Effector memory CD4-positive, alpha-beta T cell (primary cell): ENCODE results near the gene TCL1A.
"Not testable (repeated sequence)": the region's sequence is repeated elsewhere in the genome, so short reads cannot be mapped to it uniquely, and the experiment has no call there.

Experiments
- DNase-seq, 3 donors: peaks; one replicate each; pipeline ENCODE4 v3.0.0-alpha.2; 2020
- H3K27ac ChIP-seq: 2 replicates; pipeline ENCODE4 v1.7.0; 2013; ENCODE audit warnings: mild to moderate bottlenecking, low read length, moderate library complexity; ENCODE audit not compliant: insufficient read depth, poor library complexity, severe bottlenecking
- H3K27me3 ChIP-seq: replicated peaks from 2 replicates; pipeline ENCODE4 v1.7.0; 2013; ENCODE audit warnings: mild to moderate bottlenecking, low read length; ENCODE audit not compliant: insufficient read depth, control insufficient read depth, poor library complexity, severe bottlenecking
- H3K36me3 ChIP-seq: 2 replicates; pipeline ENCODE4 v1.7.0; 2013; ENCODE audit warnings: mild to moderate bottlenecking, low read length, moderate library complexity; ENCODE audit not compliant: control insufficient read depth, insufficient read depth
- H3K4me1 ChIP-seq: 2 replicates; pipeline ENCODE4 v1.7.0; 2013; ENCODE audit warnings: low read length, mild to moderate bottlenecking; ENCODE audit not compliant: control insufficient read depth, insufficient read depth, poor library complexity, severe bottlenecking
- H3K4me3 ChIP-seq: 2 replicates; pipeline ENCODE4 v1.7.0; 2013; ENCODE audit warnings: low read length, low read depth, mild to moderate bottlenecking; ENCODE audit not compliant: insufficient read depth, poor library complexity, severe bottlenecking
- H3K9me3 ChIP-seq: 2 replicates; pipeline ENCODE4 v1.7.0; 2013; ENCODE audit warnings: mild to moderate bottlenecking, low read length, moderate library complexity; ENCODE audit not compliant: control insufficient read depth

The TCL1A gene

GRCh38 chr14:95739356-95739755 lies 25.4 kb upstream of the TCL1A start:
- H3K36me3 ChIP-seq = no peaks in the 10 kb centered on the region
- H3K27me3 ChIP-seq = no peaks in the 10 kb centered on the region
- H3K27ac ChIP-seq = no peak overlapping the region
- no peak overlapping the region for H3K4me3 ChIP-seq
- DNase-seq = no peak
- H3K4me1 ChIP-seq = no peaks in the 10 kb centered on the region
- no peaks in the 10 kb centered on the region for H3K9me3 ChIP-seq

- Histone ChIP-seq H3K9me3 (no peaks in the 10 kb centered on the region), H3K36me3 (no peaks in the 10 kb centered on the region), H3K4me1 (no peaks in the 10 kb centered on the region), H3K27me3 (no peaks in the 10 kb centered on the region), H3K4me3 (no peak overlapping the region), H3K27ac (no peak overlapping the region)
- DNase-seq = no peak
Observed at GRCh38 chr14:95733212-95733611, 19.3 kb upstream of the TCL1A start.

GRCh38 chr14:95730126-95730525 lies 16.2 kb upstream of the TCL1A start:
- no peak for DNase-seq
- H3K27me3 ChIP-seq = no peaks in the 10 kb centered on the region
- H3K9me3 ChIP-seq = no peaks in the 10 kb centered on the region
- no peak overlapping the region for H3K4me3 ChIP-seq
- no peaks in the 10 kb centered on the region for H3K36me3 ChIP-seq
- no peaks in the 10 kb centered on the region for H3K4me1 ChIP-seq
- H3K27ac ChIP-seq = no peak overlapping the region

- not testable (repeated sequence) for H3K27me3 ChIP-seq, H3K4me1 ChIP-seq, H3K4me3 ChIP-seq, H3K36me3 ChIP-seq, DNase-seq, H3K27ac ChIP-seq, H3K9me3 ChIP-seq
Observed at GRCh38 chr14:95729402-95730028, 15.6 kb upstream of the TCL1A start.

GRCh38 chr14:95727056-95727700 lies 13.3 kb upstream of the TCL1A start:
- H3K9me3 ChIP-seq = peaks cover 4% of the 10 kb centered on the region
- H3K27ac ChIP-seq = no peak overlapping the region
- no peaks in the 10 kb centered on the region for H3K27me3 ChIP-seq
- no peaks in the 10 kb centered on the region for H3K36me3 ChIP-seq
- no peaks in the 10 kb centered on the region for H3K4me1 ChIP-seq
- DNase-seq = no peak
- H3K4me3 ChIP-seq = no peak overlapping the region

- Histone ChIP-seq H3K4me1 (no peaks in the 10 kb centered on the region), H3K36me3 (no peaks in the 10 kb centered on the region), H3K4me3 (no peak overlapping the region), H3K9me3 (peaks cover 4% of the 10 kb centered on the region), H3K27ac (no peak overlapping the region), H3K27me3 (no peaks in the 10 kb centered on the region)
- no peak for DNase-seq
Observed at GRCh38 chr14:95725685-95726336, 11.9 kb upstream of the TCL1A start.

- no peaks in the 10 kb centered on the region for H3K4me1 ChIP-seq
- DNase-seq = no peak
- H3K27me3 ChIP-seq = no peaks in the 10 kb centered on the region
- no peak overlapping the region for H3K27ac ChIP-seq
- H3K9me3 ChIP-seq = peaks cover 4% of the 10 kb centered on the region
- no peaks in the 10 kb centered on the region for H3K36me3 ChIP-seq
- H3K4me3 ChIP-seq = no peak overlapping the region
Observed at GRCh38 chr14:95722525-95723190, 8.7 kb upstream of the TCL1A start.

GRCh38 chr14:95712398-95712797 lies 1.5 kb downstream of the TCL1A start:
- Histone ChIP-seq H3K27ac (no peak overlapping the region), H3K9me3 (no peaks in the 10 kb centered on the region), H3K4me3 (no peak overlapping the region), H3K4me1 (no peaks in the 10 kb centered on the region), H3K27me3 (no peaks in the 10 kb centered on the region), H3K36me3 (no peaks in the 10 kb centered on the region)
- DNase-seq = no peak

GRCh38 chr14:95711476-95712176 lies 2.3 kb downstream of the TCL1A start:
- no peak for DNase-seq
- Histone ChIP-seq H3K27ac (no peak overlapping the region), H3K27me3 (no peaks in the 10 kb centered on the region), H3K4me3 (no peak overlapping the region), H3K4me1 (no peaks in the 10 kb centered on the region), H3K9me3 (no peaks in the 10 kb centered on the region), H3K36me3 (no peaks in the 10 kb centered on the region)
